Loucy (cell line): ENCODE measurements around the gene ARMC9.

ENCODE experiments used
- H2AFZ ChIP-seq: fragments of 200-600 bp; sonication (generic); 2 replicates; pipeline ENCODE4 v1.6.0; 2016; ENCODE audit warnings: antibody characterized with exemption, mild to moderate bottlenecking, low read length, moderate library complexity
- H3F3A ChIP-seq: fragments of 200-600 bp; 2 replicates; pipeline ENCODE4 v1.6.0; 2016; ENCODE audit warnings: antibody characterized with exemption, low read depth, mild to moderate bottlenecking
- H3K27me3 ChIP-seq: fragments of 200-600 bp; sonication (generic); 2 replicates; pipeline ENCODE4 v1.6.1; 2014; ENCODE audit warnings: low read length, mild to moderate bottlenecking; ENCODE audit not compliant: insufficient read depth, poor library complexity, severe bottlenecking
- H3K36me3 ChIP-seq: fragments of 200-600 bp; sonication (generic); 2 replicates; pipeline ENCODE4 v1.6.1; 2016; ENCODE audit warnings: low read length; ENCODE audit not compliant: insufficient read depth
- H3K4me1 ChIP-seq: fragments of 200-600 bp; sonication (generic); 2 replicates; pipeline ENCODE4 v1.5.1; 2014; ENCODE audit warnings: low read length, mild to moderate bottlenecking; ENCODE audit not compliant: insufficient read depth, poor library complexity, severe bottlenecking
- H3K4me2 ChIP-seq: fragments of 200-600 bp; sonication (generic); 2 replicates; pipeline ENCODE4 v1.6.0; 2014; ENCODE audit warnings: antibody characterized with exemption, low read length, low read depth, mild to moderate bottlenecking; ENCODE audit not compliant: poor library complexity, severe bottlenecking
- H3K4me3 ChIP-seq: fragments of 200-600 bp; sonication (generic); 2 replicates; pipeline ENCODE4 v1.5.1; 2014; ENCODE audit warnings: low read length, mild to moderate bottlenecking, mixed read lengths; ENCODE audit not compliant: poor library complexity, severe bottlenecking
- H3K79me2 ChIP-seq: fragments of 200-600 bp; sonication (generic); 2 replicates; pipeline ENCODE4 v1.6.1; 2014; ENCODE audit warnings: low read length; ENCODE audit not compliant: insufficient read depth
- H3K9ac ChIP-seq: fragments of 200-600 bp; sonication (generic); 2 replicates; pipeline ENCODE4 v1.6.0; 2014; ENCODE audit warnings: mild to moderate bottlenecking, low read depth, low read length, moderate library complexity; ENCODE audit not compliant: poor library complexity, severe bottlenecking
- H3K9me2 ChIP-seq: fragments of 200-600 bp; sonication (generic); replicated peaks from 2 replicates; pipeline ENCODE4 v1.6.1; 2016; ENCODE audit warnings: low read depth, low read length, mixed read lengths
- H3K9me3 ChIP-seq: fragments of 200-600 bp; sonication (generic); 2 replicates; pipeline ENCODE4 v1.6.1; 2014; ENCODE audit warnings: mild to moderate bottlenecking, antibody characterized with exemption, low read length, low read depth; ENCODE audit not compliant: insufficient read depth
- H4K20me1 ChIP-seq: fragments of 200-600 bp; sonication (generic); 2 replicates; pipeline ENCODE4 v1.6.0; 2014; ENCODE audit warnings: antibody characterized with exemption, low read length, mild to moderate bottlenecking; ENCODE audit not compliant: insufficient read depth, poor library complexity, severe bottlenecking
- CTCF ChIP-seq: fragments of 200-600 bp; sonication (generic); conservative IDR thresholded peaks from 2 replicates; pipeline ENCODE4 v1.5.1; 2014; ENCODE audit warnings: mild to moderate bottlenecking, antibody characterized with exemption, low read length
- EZH2phosphoT487 ChIP-seq: fragments of 200-600 bp; IDR thresholded peaks from 2 replicates; pipeline ENCODE4 v1.6.1; 2018; ENCODE audit warnings: antibody characterized with exemption, mild to moderate bottlenecking, moderate library complexity, borderline replicate concordance

Gene ARMC9

GRCh38 chr2:231189571-231190495, 8.6 kb upstream of the ARMC9 start:
- no peaks in the 10 kb centered on the region for H3K9me2 ChIP-seq
- H3K4me2 ChIP-seq: no peak overlapping the region
- no peaks in the 10 kb centered on the region for H4K20me1 ChIP-seq
- H3F3A ChIP-seq: no peaks in the 10 kb centered on the region
- no peaks in the 10 kb centered on the region for H3K27me3 ChIP-seq
- no peaks in the 10 kb centered on the region for H3K4me1 ChIP-seq
- no peak overlapping the region for H2AFZ ChIP-seq
- no peaks in the 10 kb centered on the region for H3K9me3 ChIP-seq
- no peak for TF ChIP-seq EZH2phosphoT487
- no peak for TF ChIP-seq CTCF
- H3K9ac ChIP-seq: no peak overlapping the region
- H3K4me3 ChIP-seq: no peak overlapping the region
- no peaks in the 10 kb centered on the region for H3K79me2 ChIP-seq
- no peaks in the 10 kb centered on the region for H3K36me3 ChIP-seq

- no peak overlapping the region for H3K4me2 ChIP-seq
- H2AFZ ChIP-seq: no peak overlapping the region
- H3K79me2 ChIP-seq: no peaks in the 10 kb centered on the region
- no peaks in the 10 kb centered on the region for H3K36me3 ChIP-seq
- no peak for TF ChIP-seq EZH2phosphoT487
- no peak for TF ChIP-seq CTCF
- H3F3A ChIP-seq: no peaks in the 10 kb centered on the region
- no peaks in the 10 kb centered on the region for H3K9me3 ChIP-seq
- H3K27me3 ChIP-seq: no peaks in the 10 kb centered on the region
- no peaks in the 10 kb centered on the region for H3K4me1 ChIP-seq
- H3K9ac ChIP-seq: no peak overlapping the region
- no peaks in the 10 kb centered on the region for H3K9me2 ChIP-seq
- no peak overlapping the region for H3K4me3 ChIP-seq
- no peaks in the 10 kb centered on the region for H4K20me1 ChIP-seq
Measured at GRCh38 chr2:231190531-231191197, 7.8 kb upstream of the ARMC9 start.

DNA sequence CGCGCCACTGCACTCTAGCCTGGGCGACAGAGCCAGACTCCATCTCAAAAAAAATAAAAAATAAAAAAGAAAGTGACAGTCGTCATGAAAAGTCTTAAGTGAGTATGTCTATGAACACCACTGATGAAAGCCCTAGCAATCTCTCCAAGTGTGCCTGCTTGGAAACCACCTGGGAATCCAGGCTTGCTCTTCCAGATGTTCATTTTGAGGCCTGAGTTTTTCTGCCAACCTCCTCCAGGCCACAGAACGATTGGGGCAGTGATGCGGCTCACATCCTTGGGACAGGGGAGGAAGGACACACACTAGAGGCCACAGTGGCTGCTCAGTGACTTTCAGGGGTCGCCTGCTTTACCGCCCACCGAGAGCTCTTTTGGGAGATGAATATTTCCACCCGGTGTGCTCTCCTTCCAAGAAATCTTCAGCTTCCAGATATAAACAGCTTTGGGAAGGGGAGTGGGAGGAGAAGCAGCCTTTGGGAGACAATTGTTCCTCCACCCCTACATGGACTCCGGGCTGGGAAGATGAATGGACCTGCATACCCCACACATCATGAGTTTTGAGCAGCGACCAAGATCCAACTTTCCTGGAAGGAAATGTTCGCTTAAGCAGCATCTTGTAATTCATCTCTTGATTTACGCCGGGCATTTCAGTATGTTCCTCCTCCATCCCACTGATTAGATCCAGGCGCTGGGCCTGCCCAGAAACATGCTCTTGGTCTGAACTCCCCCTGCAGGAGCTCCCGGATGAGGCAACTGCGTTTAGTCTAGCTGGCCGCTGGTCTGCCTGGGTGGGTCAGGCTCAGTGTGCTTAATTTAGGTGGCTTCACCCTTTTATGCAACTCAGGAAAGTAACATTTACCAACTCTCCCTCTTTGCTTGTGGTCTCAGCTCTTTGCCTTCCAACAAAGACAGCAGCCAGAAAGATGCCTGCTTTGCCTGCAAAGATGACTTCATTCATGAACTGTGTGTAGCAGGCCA, 6.2 kb upstream of the ARMC9 start:
- H3K9ac ChIP-seq: no peak overlapping the region
- no peak overlapping the region for H2AFZ ChIP-seq
- H3K9me3 ChIP-seq: no peaks in the 10 kb centered on the region
- no peaks in the 10 kb centered on the region for H3K27me3 ChIP-seq
- H3F3A ChIP-seq: no peaks in the 10 kb centered on the region
- no peaks in the 10 kb centered on the region for H3K9me2 ChIP-seq
- no peak overlapping the region for H3K4me3 ChIP-seq
- no peaks in the 10 kb centered on the region for H3K79me2 ChIP-seq
- H3K36me3 ChIP-seq: no peaks in the 10 kb centered on the region
- no peak overlapping the region for H3K4me2 ChIP-seq
- H4K20me1 ChIP-seq: no peaks in the 10 kb centered on the region
- H3K4me1 ChIP-seq: no peaks in the 10 kb centered on the region
- no peak for TF ChIP-seq EZH2phosphoT487
- TF ChIP-seq CTCF: peak; percentile 49
